GM12878 (cell line): ENCODE results near the gene WSCD1. TPM values are rescaled to one million over a fixed set of nuclear protein-coding genes. Genes with fewer than 3 reads are reported as not detected.

Experiments used
- ATAC-seq: fragments of 200-7000 bp; cut with Tn5 transposase; 3 replicates; pipeline ENCODE4 v1.9.1; 2020; ENCODE audit warnings: mild to moderate bottlenecking, moderate library complexity
- BruUV-seq: library from RNA; stranded (reverse); fragments of 400-500 nt; replicated peaks from 2 replicates; lab custom pipeline; 2021; lab: Mats Ljungman, UMichigan
- CTCF ChIA-PET: fragments of 300-600 bp; sonication (Branson Sonifier 250); formaldehyde crosslinking; extraction: SDS; loops from one replicate; lab custom pipeline; 2021; ENCODE audit warnings: inconsistent platforms; lab: Yijun Ruan, JAX
- POLR2A ChIA-PET: fragments of 350-600 bp; formaldehyde crosslinking; extraction: SDS; loops from one replicate; lab custom pipeline; 2021; ENCODE audit warnings: inconsistent platforms; lab: Charles Lee
- RAD21 ChIA-PET: fragments of 300-600 bp; sonication (Branson Sonifier 250); formaldehyde crosslinking; loops from one replicate; lab custom pipeline; 2023; ENCODE audit warnings: antibody characterized with exemption; ENCODE audit not compliant: unreplicated experiment; lab: Charles Lee
- SMC1A ChIA-PET: fragments of 300-600 bp; sonication (Branson Sonifier 250); formaldehyde crosslinking; loops from one replicate; lab custom pipeline; 2023; ENCODE audit not compliant: unreplicated experiment, uncharacterized antibody; lab: Charles Lee
- DNase-seq: peaks from one replicate; pipeline ENCODE4 v3.0.0-alpha.2; 2011; ENCODE audit warnings: low read depth, low spot score
- FAIRE-seq: peaks from 3 replicates; lab custom pipeline; 2011; peaks lifted over from hg19 to GRCh38; lab: Jason Lieb, UNC
- H2AFZ ChIP-seq: 2 replicates; pipeline ENCODE4 v1.6.0; 2011; ENCODE audit warnings: low read depth, low read length, control low read depth; ENCODE audit not compliant: control insufficient read depth
- H3K27ac ChIP-seq: 2 replicates; pipeline ENCODE4 v1.5.1; 2011; ENCODE audit warnings: control low read depth; ENCODE audit not compliant: control insufficient read depth, insufficient read depth
- H3K27me3 ChIP-seq, 2 experiments: replicated peaks in 1 of 2; 2 replicates each; pipeline versions ENCODE4 v1.6.0 to v1.6.1; 2011; ENCODE audit warnings: low read length in 1 of 2; ENCODE audit not compliant: control insufficient read depth in 2 of 2, insufficient read depth in 2 of 2
- H3K36me3 ChIP-seq, 2 experiments: 2 replicates each; pipeline ENCODE4 v1.5.1; 2011; ENCODE audit warnings: low read length in 1 of 2; ENCODE audit not compliant: control insufficient read depth in 2 of 2, insufficient read depth in 2 of 2
- H3K4me1 ChIP-seq: 2 replicates; pipeline ENCODE4 v1.6.1; 2011; ENCODE audit warnings: mild to moderate bottlenecking, low read length, moderate library complexity, mixed read lengths; ENCODE audit not compliant: control insufficient read depth, insufficient read depth
- H3K4me2 ChIP-seq: 2 replicates; pipeline ENCODE4 v1.6.0; 2011; ENCODE audit warnings: control low read depth; ENCODE audit not compliant: control insufficient read depth, insufficient read depth
- H3K4me3 ChIP-seq: fragments of 200-600 bp; sonication (generic); 2 replicates; pipeline ENCODE4 v1.5.1; 2016
- H3K79me2 ChIP-seq: 2 replicates; pipeline ENCODE4 v1.6.0; 2011; ENCODE audit warnings: low read length; ENCODE audit not compliant: control insufficient read depth, insufficient read depth
- H3K9ac ChIP-seq: 2 replicates; pipeline ENCODE4 v1.8.0; 2011; ENCODE audit warnings: low read length, control low read depth, mixed read lengths; ENCODE audit not compliant: control insufficient read depth, insufficient read depth
- H3K9me3 ChIP-seq: replicated peaks from 3 replicates; pipeline ENCODE4 v1.5.1; 2011; ENCODE audit warnings: mild to moderate bottlenecking, low read length; ENCODE audit not compliant: control insufficient read depth, insufficient read depth
- H4K20me1 ChIP-seq: 2 replicates; pipeline ENCODE4 v1.6.0; 2011; ENCODE audit not compliant: control insufficient read depth, insufficient read depth
- CREB1 ChIP-seq: IDR thresholded peaks from 2 replicates; pipeline ENCODE4 v1.6.1; 2012; ENCODE audit warnings: low read depth, mild to moderate bottlenecking, inconsistent platforms
- ETV6 ChIP-seq, 2 experiments: fragments of 450-650 bp in 1 of 2; IDR thresholded peaks in 1 of 2; conservative IDR thresholded peaks in 1 of 2; 2 replicates each; pipeline ENCODE4 v1.6.1; 2014; ENCODE audit warnings: antibody characterized with exemption in 1 of 2, borderline replicate concordance in 1 of 2, low read depth in 1 of 2, mild to moderate bottlenecking in 1 of 2, moderate library complexity in 1 of 2
- HDGF ChIP-seq: fragments of 450-650 bp; IDR thresholded peaks from 2 replicates; pipeline ENCODE4 v1.6.1; 2016; ENCODE audit warnings: antibody characterized with exemption
- IKZF2 ChIP-seq, 2 experiments: fragments of 450-650 bp; IDR thresholded peaks; 2 replicates each; pipeline ENCODE4 v1.6.1; 2017; ENCODE audit warnings: mild to moderate bottlenecking in 2 of 2, moderate library complexity in 2 of 2
- IRF4 ChIP-seq: IDR thresholded peaks from 2 replicates; pipeline ENCODE4 v1.6.1; 2011; ENCODE audit warnings: low read depth, low read length
- KLF5 ChIP-seq: fragments of 450-650 bp; IDR thresholded peaks from 2 replicates; pipeline ENCODE4 v1.6.1; 2014; ENCODE audit warnings: mild to moderate bottlenecking; ENCODE audit not compliant: partially characterized antibody
- NRF1 ChIP-seq: conservative IDR thresholded peaks from 2 replicates; pipeline ENCODE4 v1.6.1; 2011; ENCODE audit warnings: mild to moderate bottlenecking, low read depth, low read length, improper control_type of control experiment
- PML ChIP-seq: IDR thresholded peaks from 2 replicates; pipeline ENCODE4 v1.6.1; 2012; ENCODE audit warnings: low read length, inconsistent platforms
- RELA ChIP-seq: fragments of 450-650 bp; IDR thresholded peaks from 2 replicates; pipeline ENCODE4 v1.8.0; 2014; ENCODE audit warnings: borderline replicate concordance; ENCODE audit not compliant: partially characterized antibody
- SUPT20H ChIP-seq: IDR thresholded peaks from 2 replicates; pipeline ENCODE4 v1.6.1; 2011; ENCODE audit warnings: low read depth, mild to moderate bottlenecking, low read length, moderate library complexity, borderline replicate concordance; ENCODE audit not compliant: control insufficient read depth
- ZBED1 ChIP-seq: IDR thresholded peaks from 2 replicates; pipeline ENCODE4 v1.6.1; 2016; ENCODE audit warnings: borderline replicate concordance
- ZNF207 ChIP-seq: fragments of 450-650 bp; IDR thresholded peaks from 2 replicates; pipeline ENCODE4 v1.6.1; 2014; ENCODE audit warnings: antibody characterized with exemption, mild to moderate bottlenecking, borderline replicate concordance
- ZSCAN29 ChIP-seq: fragments of 450-650 bp; IDR thresholded peaks from 2 replicates; pipeline ENCODE4 v1.6.1; 2017; ENCODE audit warnings: mild to moderate bottlenecking, moderate library complexity
- WGBS: methylation state at CpG from one replicate; pipeline ENCODE4 v1.1.6; 2016; ENCODE audit warnings: low lambda C conversion rate; ENCODE audit not compliant: insufficient replicate concordance, insufficient coverage; ENCODE audit errors: missing lambda C conversion rate; 5-methylcytosine and 5-hydroxymethylcytosine counted together
- in situ Hi-C: fragments of 300-500 bp; cut with MboI; formaldehyde crosslinking; loops from 9 replicates; pipeline ENCODE4 v1.14.3; 2018; ENCODE audit warnings: mixed read lengths
- intact Hi-C: fragments of 100-400 bp; cut with micrococcal nuclease; formaldehyde crosslinking; loops from one replicate; pipeline ENCODE4 v1.14.2; 2022; ENCODE audit not compliant: unreplicated experiment
- polyA plus RNA-seq, 11 experiments: library from polyadenylated mRNA; depleted of rRNA in 4 of 11; unstranded in 6 of 11; stranded (reverse) in 5 of 11; fragments of >200 nt; fragmentation: Nextera tagmentation in 4 of 11; fragmentation: Illumina TruSeq in 1 of 11; extraction: Ambion mirVana in 4 of 11; extraction: Trizol in 1 of 11; gene quantifications; 1 replicate in 1 of 11; 2 replicates in 10 of 11; pipeline versions ENCODE4 v1.2.1 to v1.2.3, GENCODE V29; 2011 to 2016; ENCODE audit warnings: inconsistent platforms in 2 of 11, missing spikeins in 2 of 11, low read depth in 1 of 11
- total RNA-seq, 4 experiments: library from RNA; depleted of rRNA in 3 of 4; stranded (reverse); fragments of >200 nt in 3 of 4; fragmentation: Illumina TruSeq in 1 of 4; extraction: Trizol in 1 of 4; gene quantifications; 2 replicates each; pipeline versions ENCODE4 v1.2.1 to v1.2.3, GENCODE V29; 2013 to 2021
- TF ChIP-seq, protein P1 (sequence below): fragments of 450-650 bp; IDR thresholded peaks from 2 replicates; pipeline ENCODE4 v1.6.1; 2014; ENCODE audit warnings: mild to moderate bottlenecking
- TF ChIP-seq, protein P2 (sequence below): fragments of 450-650 bp; IDR thresholded peaks from 2 replicates; pipeline ENCODE4 v1.6.1; 2017; ENCODE audit warnings: mild to moderate bottlenecking
- TF ChIP-seq, protein P3 (sequence below): fragments of 450-650 bp; formaldehyde crosslinking; IDR thresholded peaks from 2 replicates; pipeline ENCODE4 v1.4.0; 2022; ENCODE audit warnings: mild to moderate bottlenecking, moderate library complexity
- TF ChIP-seq, protein P4 (sequence below): fragments of 450-650 bp; IDR thresholded peaks from 2 replicates; pipeline ENCODE4 v1.6.1; 2016; ENCODE audit warnings: mild to moderate bottlenecking

WSCD1 gene
- total and polyA plus RNA-seq, 10 of the 15 experiments (the other 5 are each of a cell fraction or from before 2014, with no cell fraction given): 0.01 to 0.16 TPM; not detected in 8

DNA sequence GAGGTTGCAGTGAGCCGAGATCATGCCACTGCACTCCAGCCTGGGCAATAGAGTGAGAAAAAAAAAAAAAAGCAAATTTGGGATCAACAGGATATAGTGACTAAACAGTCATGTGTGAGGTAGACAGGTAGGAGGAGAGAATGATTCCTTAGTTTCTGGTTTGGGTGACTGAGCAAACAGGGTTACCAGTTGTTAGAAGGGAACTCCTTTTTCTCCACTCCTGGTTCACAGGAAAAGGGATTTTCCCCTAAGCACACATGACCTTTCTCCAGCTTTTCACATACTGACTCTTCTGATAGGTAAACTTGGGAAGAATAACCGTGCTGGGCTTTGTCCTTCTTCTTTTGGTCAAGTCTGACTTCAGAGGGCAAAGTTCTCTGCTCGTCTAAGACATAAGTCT lies 17.3 kb upstream of the WSCD1 start:
- DNase-seq (no peak), FAIRE-seq (no peak), ATAC-seq (no peak)
- Histone ChIP-seq H3K9ac (no peak overlapping the region), H3K36me3 (no peaks in the 10 kb centered on the region), H3K4me3 (no peak overlapping the region), H3K9me3 (no peaks in the 10 kb centered on the region), H3K79me2 (no peaks in the 10 kb centered on the region), H3K4me1 (no peaks in the 10 kb centered on the region), H3K4me2 (no peak overlapping the region), H3K27me3 (no peaks in the 10 kb centered on the region; a peak in 2 of 4 replicates), H2AFZ (no peak overlapping the region), H4K20me1 (no peaks in the 10 kb centered on the region), H3K27ac (no peak overlapping the region)
- CTCF ChIA-PET: interaction anchor here (0.7 kb wide), 1 partner anchor 91 kb away, joined by 3 read pairs; no protein-coding TSS in a partner anchor
- WGBS: 6% methylated on average over 3 of the region's 3 CpGs
- RAD21 ChIA-PET: no interaction called here
- BruUV-seq: no TSS peak
- POLR2A ChIA-PET: no interaction called here
- SMC1A ChIA-PET: no interaction called here
- in situ Hi-C loops (no loop called here), intact Hi-C loops (no loop called here)
- TF ChIP-seq KLF5: no peak
- TF ChIP-seq ETV6 (conservative IDR thresholded peaks at IDR 0.05 in 1 of 2, IDR thresholded peaks at IDR 0.05 in 1 of 2; ENCODE audit: borderline replicate concordance in 1 of 2, low read depth in 1 of 2): no peak
- TF ChIP-seq PML: no peak
- TF ChIP-seq ZNF207: no peak
- no peak for TF ChIP-seq IRF4
- TF ChIP-seq ZSCAN29: no peak
- TF ChIP-seq HDGF: no peak
- TF ChIP-seq, protein P1, sequence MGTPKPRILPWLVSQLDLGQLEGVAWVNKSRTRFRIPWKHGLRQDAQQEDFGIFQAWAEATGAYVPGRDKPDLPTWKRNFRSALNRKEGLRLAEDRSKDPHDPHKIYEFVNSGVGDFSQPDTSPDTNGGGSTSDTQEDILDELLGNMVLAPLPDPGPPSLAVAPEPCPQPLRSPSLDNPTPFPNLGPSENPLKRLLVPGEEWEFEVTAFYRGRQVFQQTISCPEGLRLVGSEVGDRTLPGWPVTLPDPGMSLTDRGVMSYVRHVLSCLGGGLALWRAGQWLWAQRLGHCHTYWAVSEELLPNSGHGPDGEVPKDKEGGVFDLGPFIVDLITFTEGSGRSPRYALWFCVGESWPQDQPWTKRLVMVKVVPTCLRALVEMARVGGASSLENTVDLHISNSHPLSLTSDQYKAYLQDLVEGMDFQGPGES: no peak
- TF ChIP-seq IKZF2 (IDR thresholded peaks at IDR 0.05): no peak
- no peak for TF ChIP-seq NRF1
- TF ChIP-seq SUPT20H: no peak
- TF ChIP-seq, protein P2, sequence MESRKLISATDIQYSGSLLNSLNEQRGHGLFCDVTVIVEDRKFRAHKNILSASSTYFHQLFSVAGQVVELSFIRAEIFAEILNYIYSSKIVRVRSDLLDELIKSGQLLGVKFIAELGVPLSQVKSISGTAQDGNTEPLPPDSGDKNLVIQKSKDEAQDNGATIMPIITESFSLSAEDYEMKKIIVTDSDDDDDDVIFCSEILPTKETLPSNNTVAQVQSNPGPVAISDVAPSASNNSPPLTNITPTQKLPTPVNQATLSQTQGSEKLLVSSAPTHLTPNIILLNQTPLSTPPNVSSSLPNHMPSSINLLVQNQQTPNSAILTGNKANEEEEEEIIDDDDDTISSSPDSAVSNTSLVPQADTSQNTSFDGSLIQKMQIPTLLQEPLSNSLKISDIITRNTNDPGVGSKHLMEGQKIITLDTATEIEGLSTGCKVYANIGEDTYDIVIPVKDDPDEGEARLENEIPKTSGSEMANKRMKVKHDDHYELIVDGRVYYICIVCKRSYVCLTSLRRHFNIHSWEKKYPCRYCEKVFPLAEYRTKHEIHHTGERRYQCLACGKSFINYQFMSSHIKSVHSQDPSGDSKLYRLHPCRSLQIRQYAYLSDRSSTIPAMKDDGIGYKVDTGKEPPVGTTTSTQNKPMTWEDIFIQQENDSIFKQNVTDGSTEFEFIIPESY: no peak
- no peak for TF ChIP-seq ZBED1
- TF ChIP-seq, protein P3, sequence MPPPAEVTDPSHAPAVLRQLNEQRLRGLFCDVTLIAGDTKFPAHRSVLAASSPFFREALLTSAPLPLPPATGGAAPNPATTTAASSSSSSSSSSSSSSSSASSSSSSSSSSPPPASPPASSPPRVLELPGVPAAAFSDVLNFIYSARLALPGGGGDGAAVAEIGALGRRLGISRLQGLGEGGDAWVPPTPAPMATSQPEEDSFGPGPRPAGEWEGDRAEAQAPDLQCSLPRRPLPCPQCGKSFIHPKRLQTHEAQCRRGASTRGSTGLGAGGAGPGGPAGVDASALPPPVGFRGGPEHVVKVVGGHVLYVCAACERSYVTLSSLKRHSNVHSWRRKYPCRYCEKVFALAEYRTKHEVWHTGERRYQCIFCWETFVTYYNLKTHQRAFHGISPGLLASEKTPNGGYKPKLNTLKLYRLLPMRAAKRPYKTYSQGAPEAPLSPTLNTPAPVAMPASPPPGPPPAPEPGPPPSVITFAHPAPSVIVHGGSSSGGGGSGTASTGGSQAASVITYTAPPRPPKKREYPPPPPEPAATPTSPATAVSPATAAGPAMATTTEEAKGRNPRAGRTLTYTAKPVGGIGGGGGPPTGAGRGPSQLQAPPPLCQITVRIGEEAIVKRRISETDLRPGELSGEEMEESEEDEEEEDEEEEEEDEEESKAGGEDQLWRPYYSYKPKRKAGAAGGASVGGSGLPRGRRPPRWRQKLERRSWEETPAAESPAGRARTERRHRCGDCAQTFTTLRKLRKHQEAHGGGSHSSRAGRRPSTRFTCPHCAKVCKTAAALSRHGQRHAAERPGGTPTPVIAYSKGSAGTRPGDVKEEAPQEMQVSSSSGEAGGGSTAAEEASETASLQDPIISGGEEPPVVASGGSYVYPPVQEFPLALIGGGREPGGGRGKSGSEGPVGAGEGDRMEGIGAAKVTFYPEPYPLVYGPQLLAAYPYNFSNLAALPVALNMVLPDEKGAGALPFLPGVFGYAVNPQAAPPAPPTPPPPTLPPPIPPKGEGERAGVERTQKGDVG (CRISPR knock-in tag): no peak
- TF ChIP-seq CREB1: no peak
- TF ChIP-seq, protein P4, sequence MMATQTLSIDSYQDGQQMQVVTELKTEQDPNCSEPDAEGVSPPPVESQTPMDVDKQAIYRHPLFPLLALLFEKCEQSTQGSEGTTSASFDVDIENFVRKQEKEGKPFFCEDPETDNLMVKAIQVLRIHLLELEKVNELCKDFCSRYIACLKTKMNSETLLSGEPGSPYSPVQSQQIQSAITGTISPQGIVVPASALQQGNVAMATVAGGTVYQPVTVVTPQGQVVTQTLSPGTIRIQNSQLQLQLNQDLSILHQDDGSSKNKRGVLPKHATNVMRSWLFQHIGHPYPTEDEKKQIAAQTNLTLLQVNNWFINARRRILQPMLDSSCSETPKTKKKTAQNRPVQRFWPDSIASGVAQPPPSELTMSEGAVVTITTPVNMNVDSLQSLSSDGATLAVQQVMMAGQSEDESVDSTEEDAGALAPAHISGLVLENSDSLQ: no peak
- no peak for TF ChIP-seq RELA
